Stimulated activated CD4-positive, alpha-beta T cell treated with anti-CD3 and anti-CD28 coated beads, Interleukin-15, amount 100 ng/mL, for 24 hours (primary cell): Measurements from ENCODE around the gene PRR20G.
"Not testable (repeated sequence)": the region's sequence is repeated elsewhere in the genome, so short reads cannot be mapped to it uniquely, and the experiment has no call there.

Experiments
- DNase-seq: peaks from one replicate; pipeline ENCODE4 v3.0.0-alpha.2; 2020

Gene PRR20G

DNA sequence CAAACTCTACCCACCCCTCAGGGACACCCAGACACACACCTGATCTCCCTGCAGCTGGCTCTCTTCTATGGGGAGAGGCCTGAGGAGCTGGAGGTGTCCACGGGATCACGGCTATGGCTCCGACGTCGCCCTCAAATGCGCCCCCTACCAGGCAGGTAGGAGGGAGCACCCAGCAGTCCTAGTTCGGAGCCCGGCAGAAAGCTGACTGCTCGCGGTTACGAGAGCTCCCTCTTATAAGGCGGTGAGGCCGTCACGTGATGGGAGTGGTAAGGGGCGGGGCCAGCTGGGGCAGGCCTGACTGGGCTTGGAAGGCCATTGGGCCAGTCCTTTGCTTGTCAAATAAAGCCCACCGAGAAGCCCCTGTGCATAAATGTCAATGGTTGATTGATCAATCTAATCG lies at the start of gene PRR20G:
PRR20G (minus strand) TSS at position 207 of the 400 bp plus-strand sequence. CDS start 681 bp downstream, outside the sequence.
- no peak for DNase-seq

DNA sequence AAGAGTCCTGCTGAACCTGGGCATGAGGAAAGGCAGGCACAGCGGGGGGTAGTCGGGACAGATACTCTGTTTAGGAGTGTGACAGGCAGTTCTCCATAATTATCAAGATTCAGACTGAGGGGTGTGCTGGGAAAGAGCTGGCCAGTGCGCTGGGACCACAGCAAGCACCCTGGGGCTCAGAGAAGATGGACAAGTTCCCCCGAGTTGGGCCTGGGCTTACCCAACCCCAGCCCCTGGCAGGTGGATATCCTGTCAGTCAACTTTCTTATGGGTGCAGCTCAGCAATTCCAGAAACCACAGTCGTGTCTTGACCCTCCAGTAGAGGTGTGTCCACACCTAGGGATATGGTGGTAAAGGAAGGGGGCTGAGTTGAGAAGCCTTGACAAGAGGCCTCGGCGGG lies 49.2 kb upstream of the PRR20G start:
- DNase-seq = no peak

DNA sequence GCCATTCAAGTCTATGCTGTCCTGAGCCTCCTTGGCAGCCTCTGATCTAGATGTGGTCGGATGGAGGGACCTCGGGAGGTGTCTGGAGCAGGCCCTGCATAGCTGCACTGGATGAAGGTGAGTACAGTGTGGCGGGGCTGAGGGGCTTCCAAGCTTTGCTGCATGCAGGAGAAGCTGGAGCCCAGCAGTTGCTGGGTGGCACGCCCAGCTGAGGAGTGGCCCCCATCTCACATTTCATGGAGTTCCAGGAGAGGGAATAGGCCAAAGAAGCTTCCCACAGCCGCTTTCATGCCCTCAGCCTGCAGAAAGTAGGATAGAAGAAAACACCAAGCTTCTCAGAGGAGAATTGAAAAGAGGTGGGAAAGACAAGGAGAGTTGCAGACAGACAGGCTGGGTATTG lies 48.3 kb upstream of the PRR20G start:
- no peak for DNase-seq

DNA sequence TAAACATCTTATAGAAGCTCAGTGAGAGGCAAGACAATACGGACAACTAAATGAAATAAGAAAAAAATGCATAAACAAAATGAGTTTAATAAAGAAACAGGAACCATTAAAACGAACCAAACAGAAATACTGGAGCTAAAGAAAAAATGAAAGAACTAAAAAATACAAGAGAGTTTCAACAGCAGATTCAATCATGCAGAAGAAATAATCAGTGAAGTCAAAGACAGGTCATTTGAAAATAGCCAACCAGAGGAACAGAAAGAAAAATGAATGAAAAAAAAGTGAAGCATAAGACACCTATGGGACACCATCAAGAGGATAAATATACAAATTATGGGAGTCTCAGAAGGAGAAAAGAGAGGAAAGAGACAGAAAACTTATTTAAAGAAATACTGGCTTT lies 42.5 kb upstream of the PRR20G start:
- no peak for DNase-seq

DNA sequence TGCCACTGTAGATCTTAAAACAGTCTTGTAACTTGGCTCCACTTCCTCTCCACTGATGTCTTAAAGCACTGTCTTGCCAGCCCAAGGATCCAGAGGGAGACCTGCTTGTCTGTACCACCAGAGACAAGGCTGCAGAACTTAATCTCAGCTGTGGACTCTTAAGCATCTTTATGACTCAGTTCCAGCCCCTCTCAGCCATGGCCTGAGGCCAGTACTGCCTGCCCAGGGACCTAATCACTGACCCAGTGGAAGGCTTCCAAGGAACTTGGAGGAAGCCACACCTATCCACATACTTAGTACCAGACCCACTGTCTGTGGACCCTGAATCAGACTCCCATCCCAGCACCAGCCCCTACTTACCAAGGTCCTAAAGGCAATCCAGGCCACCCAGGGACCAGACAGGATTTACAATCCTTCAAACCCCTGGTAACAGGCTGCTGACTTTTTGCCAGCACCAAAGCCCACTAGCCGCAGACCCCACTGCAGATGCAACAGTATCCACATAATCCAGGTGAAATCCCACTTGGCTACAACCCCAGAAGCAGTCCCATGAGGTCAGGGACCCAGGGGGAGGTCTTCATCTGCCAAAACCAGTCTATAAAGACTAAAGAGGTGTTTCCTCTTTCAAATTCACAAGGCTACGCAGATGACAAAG lies 41.9 kb upstream of the PRR20G start:
- DNase-seq = no peak

DNA sequence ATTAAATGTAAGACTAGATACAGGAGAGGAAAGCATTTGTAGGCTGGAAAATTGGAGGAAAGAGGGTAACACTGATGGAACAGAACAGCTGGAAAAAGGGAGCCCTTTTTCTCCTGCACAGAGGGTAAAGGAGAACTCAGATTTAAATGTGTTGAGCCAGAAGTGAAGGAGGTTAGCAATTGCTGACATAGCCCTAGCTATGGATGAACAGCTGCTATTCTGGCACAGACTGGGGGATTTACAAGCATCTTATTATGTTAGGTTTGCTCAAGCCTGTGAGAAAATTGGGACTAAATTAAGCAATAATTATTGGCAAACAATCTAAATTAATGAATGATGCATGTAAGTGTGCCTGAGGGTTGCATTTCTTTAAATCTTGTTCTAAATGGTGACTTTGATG lies 40.6 kb upstream of the PRR20G start:
- DNase-seq = no peak

DNA sequence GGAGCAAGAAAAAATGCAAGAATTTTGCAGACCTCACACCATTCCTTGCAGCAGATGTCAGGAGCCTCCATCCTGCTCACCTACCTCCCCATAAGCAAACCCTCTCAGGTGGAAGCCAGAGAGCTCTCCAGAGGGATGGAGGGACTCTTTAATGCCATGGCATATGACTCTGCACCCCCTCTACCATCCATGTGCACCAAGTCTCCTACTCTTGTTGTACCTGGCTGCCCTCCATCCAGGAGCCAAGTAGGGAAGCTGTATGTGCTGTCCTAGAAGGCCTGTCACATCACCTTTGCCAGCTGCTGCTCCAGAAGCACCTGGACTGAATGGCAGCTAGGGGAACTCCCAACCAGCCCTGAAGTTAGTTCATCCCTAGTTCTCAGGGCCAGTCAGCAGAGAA lies 38.5 kb upstream of the PRR20G start:
- DNase-seq = no peak

DNA sequence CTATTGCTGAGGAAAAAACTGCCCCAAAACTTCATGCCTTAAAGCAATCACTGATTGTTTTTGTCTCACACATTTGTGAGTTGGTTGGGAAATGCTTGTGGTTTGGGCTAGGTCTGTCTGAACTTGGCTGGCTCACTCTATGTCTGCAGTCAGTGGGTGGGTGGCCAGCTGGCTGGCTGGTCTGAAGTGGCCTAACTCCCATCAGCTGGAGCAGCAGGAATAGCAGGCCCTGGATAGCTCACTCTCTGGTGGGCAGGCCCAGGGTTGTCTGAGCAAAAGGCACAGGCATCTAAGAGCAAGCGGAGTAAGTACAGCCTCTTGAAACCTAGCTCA lies 37.7 kb upstream of the PRR20G start:
- no peak for DNase-seq

DNA sequence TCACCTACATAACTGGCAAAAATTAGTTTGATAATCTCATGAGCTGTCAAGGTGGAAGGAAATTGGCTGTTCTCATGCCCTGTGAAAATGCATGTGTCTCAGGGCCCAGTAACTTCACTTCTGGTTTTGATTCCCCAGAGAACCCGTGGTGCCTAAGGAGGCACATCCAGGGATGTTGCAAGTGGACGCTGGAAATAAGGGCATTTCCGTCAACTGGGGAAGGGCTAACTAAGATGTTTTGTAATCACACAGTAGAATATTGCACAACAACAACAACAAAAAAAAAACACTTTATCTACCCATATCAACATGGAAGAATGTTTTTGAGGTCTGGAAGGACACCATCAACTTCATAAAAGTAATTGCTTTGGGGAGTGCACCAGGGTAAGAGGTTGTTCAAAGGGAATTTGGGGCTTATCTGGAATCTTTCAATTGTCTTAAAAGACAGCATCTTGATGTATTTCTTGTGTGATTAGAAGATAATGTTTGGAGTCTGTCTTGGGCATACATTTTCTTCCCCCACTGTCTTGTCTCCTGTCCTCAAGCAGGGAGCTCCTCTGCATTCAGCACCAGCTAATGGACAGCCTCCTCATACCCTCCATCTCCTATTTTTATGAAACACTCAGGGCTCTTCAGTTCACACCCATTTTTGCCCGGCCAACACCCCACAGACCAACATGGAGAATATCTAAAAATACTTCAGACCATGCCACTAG lies 37.2 kb upstream of the PRR20G start:
- DNase-seq = no peak

DNA sequence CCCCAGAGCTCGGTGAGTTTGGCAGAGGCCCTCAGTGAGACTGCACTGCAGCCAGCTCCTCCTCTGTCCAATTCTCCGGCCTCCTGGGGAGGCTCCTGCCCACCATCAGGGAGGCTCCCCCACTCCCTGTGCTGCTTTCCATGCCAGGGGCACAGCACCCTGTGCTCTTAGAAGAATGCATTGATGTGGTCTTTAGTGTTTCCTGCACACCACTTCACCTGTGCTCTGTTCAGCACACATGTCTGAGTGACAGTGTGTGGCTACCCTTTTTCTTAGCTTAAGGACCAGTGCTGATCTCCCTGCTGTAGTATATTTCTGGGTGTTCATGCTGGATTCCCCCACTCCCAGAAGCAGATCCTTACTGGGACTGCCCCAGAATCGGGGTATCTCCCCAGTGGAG lies 36.2 kb upstream of the PRR20G start:
- DNase-seq = no peak

DNA sequence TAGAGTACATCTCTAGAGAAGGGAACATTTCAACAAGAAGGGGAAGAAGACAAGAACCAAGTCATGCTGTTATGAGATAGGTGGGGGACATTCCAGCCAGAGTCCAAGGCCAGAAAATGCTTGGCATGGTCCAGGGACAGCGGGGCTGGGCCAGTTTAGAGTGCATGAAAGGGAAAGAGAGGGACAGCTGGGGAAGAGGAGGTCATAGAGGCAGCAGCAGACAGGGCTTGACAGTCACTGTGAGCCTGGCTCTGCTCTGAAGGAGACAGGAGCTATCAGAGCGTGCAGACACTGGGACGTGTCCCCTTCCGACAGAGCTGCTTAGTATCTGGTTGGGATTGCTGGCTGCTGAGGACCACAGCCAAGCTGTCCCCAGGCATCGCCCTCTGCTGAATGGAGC lies 35.7 kb upstream of the PRR20G start:
- DNase-seq = no peak

DNA sequence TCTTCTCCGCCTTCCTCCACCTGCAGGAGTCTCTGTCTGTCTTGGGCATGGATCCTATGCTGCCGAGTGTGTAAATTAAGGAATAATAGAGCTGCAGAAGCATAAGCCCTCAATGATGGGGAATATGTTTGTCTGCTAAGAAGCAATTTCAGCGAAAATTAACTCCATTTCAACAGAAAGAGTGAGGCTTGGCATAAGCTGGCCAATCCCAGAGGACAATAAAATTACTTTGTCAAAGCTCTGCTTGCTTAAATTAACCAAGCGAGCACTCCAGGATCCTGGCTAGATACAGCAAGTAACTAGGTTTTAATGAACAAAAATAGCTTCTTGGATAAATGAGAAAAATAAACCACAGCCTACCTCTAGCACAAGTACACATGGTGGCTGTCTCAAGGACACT lies 33.5 kb upstream of the PRR20G start:
- DNase-seq = no peak

DNA sequence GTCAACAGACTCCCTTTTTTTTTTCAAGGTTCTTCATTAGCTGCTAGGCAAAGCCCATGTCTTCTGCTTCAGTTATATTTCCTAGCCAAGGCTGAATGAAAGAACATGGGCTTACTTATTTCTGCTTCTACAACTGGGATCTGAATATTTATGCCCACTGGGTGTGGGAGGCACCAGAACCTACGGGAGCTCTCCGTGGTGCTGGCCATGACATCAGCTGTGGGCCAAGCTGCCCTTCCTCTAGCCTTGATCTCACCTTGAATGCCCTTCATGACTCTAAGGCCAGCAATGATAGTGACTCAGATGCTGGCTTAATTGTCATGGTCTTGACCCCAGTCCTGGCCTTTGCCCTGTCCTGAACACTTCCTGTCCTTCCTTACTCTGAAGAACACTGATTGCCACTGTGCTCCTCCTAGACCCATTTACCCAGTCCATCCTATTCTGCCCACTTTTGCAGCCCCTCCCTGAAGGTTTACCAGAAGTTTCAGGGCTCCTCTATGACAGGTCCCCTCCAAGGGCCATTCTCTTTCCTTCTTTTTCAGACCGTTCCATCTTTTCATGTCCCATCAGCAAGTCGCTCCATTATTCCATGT lies 32.8 kb upstream of the PRR20G start:
- no peak for DNase-seq

DNA sequence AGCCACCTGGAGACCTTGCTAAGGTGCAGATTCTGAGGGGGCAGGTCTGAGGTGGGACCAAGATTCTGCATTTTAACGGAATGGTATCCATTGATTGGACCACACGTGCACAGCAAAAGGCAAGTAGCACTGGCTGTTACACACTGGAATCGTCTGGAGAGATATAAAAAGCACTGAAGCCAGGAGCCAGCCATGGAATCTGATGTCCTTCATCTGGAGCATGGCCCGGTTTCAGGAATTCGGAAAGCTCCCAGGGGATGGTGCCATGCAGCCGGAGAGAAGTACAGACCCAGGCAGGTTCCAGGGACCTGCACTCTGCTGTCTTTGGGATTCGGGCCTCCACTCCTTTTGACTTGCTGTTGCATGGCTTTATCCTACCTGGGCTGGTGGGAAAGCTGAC lies 28.8 kb upstream of the PRR20G start:
- DNase-seq = no peak

DNA sequence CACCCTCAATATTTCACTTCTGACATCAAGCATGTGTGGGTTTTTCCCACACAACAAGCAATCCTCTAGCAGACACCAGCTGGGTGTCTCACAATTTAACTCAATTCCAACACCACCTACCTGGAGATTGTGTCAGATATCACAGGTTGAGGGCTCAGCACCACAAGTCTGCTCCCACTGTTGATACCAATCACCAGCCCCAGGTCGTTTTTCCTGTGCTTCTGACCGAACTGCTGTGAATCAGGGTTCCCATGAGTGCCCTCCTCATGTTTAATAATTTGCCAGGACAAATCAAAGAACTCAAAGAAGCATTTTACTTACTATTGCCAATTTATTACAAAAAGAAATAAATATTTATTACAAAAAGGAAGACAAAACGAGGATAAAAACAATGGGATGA lies 25.0 kb upstream of the PRR20G start:
- DNase-seq = no peak

DNA sequence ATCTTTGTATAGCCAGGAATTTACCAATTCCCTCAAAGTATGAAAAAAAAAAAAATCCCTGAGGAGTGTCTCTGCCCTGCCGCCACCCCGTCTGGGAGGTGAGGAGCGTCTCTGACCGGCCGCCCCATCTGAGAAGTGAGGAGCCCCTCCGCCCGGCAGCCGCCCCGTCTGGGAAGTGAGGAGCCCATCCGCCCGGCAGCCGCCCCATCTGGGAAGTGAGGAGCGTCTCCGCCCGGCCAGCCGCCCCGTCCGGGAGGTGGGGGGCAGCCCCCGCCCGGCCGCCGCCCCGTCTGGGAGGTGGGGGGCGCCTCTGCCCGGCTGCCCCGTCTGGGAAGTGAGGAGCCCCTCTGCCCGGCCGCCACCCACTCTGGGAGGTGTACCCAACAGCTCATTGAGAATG lies 21.0 kb upstream of the PRR20G start:
- not testable (repeated sequence) for DNase-seq

DNA sequence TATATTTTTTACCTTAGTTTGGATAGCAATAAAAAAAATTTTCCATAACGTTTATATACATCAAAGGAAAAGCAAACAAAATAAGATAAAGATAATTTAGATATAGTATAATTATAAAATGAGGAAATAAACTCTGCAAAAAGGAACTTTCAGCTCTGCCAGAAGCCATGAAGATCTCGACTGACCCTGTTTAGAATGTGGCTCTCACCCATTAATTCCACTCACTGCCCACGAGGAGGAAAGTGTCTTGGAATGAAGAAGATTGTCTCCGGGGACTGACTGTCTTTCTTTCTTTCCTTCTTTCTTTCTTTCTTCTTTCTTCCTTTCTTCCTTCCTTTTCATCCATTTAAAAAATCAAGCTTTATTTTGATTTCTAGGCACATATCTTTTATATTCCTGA lies 20.1 kb upstream of the PRR20G start:
- DNase-seq = no peak

DNA sequence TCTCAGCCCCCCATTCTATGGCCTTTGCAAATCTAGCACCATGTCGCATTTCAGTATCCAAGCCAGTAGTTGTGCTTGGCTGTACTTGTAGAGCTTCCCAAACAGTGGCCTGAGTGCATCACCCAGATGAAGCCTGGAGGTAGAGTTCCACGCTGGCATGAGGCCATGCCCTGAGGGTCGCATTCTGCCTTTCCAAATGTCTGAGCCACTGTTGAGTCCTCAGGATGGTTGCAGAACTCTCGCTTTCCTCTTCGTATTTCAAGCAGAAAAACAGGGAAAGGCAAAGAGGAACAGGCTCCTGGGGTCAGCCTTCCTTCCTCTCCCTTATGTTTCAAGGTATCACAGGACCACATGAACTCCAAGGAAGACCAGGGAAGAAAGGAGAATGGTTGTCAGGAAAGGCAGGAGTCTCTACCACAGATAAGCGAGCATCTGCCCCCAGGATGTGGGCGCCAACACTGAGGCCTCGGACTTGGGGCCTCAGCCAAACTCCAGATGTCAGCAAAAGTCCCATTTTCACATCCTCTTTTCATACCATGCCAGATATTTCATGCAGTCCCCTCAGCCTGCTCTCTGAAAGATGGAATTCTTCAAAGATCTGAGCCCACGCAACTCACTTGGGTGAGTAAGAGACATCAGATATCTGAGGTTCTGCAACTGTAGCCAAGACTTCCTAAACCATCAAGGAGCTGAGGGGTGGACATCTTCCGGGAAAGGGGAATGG lies 19.4 kb upstream of the PRR20G start:
- no peak for DNase-seq

DNA sequence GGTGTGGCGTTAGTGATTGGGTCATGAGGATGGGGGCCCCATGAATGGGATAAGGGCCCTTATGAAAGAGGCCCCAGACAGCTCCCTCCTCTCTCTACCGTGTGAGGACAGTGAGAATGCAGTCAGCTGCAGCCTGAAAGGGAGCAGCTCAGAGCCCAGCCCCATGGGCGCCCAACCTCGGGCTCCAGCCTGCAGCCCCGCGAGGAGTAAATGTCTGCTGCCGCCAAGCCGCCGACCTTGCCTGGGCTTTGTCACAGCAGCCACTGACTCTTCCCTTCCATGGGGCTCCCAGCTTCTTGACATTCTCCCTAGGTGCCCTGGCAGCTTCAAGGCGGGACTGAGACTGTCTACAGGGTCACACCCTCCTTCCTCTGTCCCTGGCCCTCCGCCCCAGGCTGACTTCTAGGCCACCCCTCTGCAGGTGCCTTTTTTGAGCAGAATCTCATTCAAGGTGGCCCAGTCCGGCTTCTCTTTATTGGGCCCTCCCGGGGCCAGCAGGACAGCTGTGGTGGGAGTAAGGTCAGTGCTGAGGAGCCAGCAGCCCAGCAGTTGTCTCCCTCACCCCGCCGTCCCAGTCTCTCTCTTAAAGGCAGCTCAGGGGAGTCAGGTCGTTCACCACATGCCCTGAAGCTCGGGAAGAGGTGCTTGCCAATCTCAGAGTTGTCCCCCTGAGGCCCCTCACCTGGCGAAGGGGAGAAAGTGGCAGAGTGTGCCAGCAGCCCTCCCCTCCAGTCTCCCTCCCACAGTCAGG lies 18.7 kb upstream of the PRR20G start:
- no peak for DNase-seq

DNA sequence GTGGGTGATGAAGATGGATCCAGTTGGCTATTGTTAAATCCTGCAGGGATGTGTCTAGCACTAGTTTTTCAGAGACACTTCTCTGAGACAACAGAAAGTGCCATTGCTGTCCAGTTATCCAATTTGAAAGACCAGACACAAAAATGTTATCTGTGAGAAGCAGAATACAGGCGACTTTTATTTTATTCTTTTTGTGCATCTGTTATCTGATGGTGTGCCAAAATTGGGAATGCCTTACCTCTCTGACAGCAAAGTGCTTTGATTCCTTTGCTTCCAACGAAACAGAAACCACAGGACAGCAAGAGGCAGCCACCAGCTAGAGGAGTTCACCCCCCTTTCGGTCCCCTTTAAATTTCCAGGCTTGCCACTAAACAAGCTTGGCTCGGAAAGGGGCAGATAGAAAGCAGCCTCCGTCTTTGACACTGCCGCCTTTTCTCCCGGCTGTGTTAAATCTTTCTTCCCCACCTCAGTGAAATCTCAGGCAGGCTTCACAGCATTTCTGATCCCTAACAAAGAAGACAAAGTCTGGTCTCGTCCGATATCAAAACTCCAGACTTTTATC lies 17.7 kb upstream of the PRR20G start:
- no peak for DNase-seq

DNA sequence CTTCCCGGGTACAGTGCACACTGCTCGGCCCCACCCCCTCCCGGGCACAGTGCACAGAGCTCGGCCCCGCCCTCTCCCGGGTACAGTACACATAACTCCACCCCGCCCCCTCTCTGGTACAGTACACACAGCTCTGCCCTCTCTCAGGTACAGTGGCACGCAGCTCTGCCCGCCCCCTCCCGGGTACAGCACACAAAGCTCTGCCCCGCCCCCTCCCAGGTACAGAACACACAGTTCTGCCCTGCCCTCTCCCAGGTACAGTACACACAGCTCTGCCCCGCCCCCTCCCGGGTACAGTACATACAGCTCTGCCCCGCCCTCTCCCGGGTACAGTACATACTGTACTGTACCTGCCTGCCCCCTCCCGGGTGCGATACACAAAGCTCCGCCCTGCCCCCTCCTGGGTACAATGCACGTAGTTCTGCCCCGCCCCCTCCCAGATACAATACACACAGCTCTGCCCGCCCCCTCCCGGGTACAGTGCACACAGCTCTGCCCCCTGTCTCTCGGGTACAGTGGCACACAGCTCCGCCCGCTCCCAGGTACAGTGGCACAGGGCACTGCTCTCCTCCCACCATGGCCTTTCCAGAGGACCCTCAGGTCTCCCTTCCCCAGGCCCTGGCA lies 16.4 kb upstream of the PRR20G start:
- no peak for DNase-seq

DNA sequence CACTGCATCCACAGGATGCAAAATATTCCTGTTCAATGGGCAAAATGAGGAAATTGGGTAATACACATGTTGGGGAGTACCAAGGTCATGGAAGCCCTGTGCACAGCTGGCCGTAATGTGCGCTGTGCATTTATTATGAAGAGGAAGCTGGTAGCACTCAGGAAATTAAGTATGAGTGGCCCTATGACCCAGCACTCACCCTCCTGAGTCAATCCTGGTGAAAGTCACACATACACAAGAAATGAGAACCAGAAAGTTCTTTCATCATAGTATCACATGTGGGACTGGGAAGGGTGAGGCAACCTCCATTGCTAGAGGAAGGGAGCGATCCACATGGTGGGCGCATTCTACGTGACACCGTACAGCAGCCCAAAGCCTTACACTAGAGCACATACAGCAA lies 11.4 kb upstream of the PRR20G start:
- no peak for DNase-seq
